Stimulated activated CD8-positive, alpha-beta memory T cell treated with anti-CD3 and anti-CD28 coated beads, Interleukin-12 subunit alpha, Interleukin-12 subunit beta, amount 100 ng/mL, for 24 hours (primary cell): ENCODE data around the gene C1orf159.

Source experiments
- DNase-seq: peaks from one replicate; pipeline ENCODE4 v3.0.0-alpha.2; 2020; ENCODE audit errors: extremely low read depth

The C1orf159 gene

GRCh38 chr1:1092149-1092855 is 23.6 kb downstream of the C1orf159 start:
- no peak for DNase-seq

- DNase-seq, result no peak
These were observed 24.3 kb downstream of the C1orf159 start for GRCh38 chr1:1091344-1092148.

GRCh38 chr1:1090424-1091343 is 25.2 kb downstream of the C1orf159 start:
- DNase-seq, result no peak

GRCh38 chr1:1089731-1090423 is 26.0 kb downstream of the C1orf159 start:
- DNase-seq, result no peak

DNA sequence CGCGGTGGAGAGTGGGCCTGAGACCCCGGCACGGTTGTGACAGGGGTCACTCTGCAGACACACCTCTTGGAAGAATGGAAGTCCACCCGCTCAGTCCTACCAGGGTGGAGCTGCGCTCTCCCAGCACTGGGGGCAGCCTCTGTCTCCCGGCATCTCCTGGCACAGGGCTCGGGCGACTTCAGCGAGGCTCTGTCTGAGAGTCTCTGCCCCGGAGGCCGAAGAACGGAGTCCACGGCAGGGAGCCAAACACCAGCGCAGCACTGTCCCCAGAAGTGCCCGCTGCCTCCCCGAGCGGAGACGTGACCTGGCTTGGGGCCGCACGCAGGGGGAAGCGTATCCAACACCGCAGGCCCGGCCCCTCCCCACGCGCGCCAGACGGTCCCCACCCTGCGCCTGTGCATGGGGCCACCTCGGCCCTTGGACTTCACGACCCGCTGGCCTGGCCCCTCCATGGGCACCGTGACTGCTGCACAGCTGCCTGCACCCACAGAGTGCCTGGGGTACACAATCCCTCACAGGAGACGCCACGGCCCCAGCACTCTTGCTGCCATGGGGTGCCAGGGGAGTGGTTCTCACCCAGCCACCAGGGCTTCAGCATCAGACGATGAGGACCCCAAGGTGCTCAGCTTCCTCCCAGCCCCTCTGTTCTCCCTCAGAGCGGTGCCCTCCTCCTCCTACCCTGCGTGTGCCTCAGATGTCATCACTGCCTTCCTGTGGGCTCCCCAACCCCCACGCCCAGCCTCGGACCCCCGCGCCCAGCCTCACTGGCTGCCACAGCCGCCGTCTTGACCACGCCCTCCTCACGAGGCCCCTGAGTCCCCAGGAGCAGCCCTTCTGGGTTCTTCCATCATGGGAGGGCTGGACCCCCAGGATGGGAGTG is 26.8 kb downstream of the C1orf159 start:
- DNase-seq, result no peak

DNA sequence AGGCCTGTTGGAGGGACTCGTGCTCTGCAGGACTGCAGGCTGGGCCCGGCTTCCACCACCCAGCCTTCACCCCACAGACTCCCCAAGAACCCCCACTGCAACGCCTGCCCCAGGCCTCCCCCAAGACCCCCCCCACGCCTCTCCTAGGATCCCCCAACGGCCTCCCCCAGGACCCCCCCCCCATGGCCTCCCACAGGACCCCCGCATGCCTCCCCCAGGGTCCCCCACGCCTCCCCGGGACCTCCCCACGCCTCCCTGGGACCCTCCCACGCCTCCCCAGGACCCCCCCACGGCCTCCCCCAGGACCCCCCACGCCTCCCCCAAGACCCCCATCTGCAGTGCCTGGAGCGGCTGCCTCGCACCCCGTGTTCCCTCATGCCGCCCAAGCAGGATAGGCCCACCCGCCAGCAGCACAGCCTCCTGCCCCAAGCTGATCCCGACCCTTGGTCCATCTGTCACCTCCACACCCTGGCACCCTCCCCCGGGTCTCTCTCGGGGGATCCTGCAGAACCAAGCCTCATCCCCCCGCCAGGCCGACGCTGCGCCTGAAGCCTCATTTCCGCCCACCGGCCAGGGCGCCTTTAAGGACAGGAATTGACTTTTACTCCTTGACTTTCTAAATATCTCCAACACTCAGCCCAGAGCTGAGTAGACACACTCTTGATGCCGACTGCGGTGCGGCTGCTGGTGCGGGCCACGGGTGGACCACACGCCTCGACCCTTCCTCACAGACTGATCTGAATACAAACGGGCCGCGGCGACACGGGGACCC is 27.7 kb downstream of the C1orf159 start:
- DNase-seq, result no peak

DNA sequence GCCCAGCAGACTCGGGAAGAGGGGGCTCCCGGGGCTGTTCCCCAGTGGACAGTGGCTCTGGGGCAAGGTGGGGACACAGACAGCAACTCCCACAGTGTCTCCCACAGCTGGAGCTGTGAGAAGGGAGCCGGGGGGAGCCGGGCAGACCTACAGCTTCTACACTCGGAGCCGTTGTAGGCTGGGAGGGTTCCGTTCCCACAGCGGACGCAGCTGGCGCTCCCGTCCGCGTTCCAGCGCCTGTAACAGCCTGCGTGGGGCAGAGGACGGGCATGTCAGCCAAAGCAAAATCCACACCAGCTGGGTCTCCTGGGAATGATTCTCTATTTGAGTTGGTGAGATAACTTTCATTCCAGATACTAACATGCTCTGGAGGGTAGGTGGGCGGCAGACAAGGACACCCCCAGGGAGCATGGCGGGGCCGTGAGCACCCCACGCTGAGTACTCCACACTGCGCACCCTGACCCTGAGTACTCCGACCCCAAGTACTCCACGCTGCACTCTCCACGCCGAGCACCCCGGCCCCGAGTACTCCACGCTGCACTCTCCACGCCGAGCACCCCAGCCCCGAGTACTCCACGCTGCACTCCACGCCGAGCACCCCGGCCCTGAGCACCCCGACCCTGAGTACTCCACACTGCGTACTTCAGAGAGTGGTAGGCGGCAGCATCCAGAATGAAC is 28.4 kb downstream of the C1orf159 start:
- DNase-seq, result no peak

- DNase-seq, result no peak
These were observed 29.0 kb downstream of the C1orf159 start for GRCh38 chr1:1086911-1087341.

DNA sequence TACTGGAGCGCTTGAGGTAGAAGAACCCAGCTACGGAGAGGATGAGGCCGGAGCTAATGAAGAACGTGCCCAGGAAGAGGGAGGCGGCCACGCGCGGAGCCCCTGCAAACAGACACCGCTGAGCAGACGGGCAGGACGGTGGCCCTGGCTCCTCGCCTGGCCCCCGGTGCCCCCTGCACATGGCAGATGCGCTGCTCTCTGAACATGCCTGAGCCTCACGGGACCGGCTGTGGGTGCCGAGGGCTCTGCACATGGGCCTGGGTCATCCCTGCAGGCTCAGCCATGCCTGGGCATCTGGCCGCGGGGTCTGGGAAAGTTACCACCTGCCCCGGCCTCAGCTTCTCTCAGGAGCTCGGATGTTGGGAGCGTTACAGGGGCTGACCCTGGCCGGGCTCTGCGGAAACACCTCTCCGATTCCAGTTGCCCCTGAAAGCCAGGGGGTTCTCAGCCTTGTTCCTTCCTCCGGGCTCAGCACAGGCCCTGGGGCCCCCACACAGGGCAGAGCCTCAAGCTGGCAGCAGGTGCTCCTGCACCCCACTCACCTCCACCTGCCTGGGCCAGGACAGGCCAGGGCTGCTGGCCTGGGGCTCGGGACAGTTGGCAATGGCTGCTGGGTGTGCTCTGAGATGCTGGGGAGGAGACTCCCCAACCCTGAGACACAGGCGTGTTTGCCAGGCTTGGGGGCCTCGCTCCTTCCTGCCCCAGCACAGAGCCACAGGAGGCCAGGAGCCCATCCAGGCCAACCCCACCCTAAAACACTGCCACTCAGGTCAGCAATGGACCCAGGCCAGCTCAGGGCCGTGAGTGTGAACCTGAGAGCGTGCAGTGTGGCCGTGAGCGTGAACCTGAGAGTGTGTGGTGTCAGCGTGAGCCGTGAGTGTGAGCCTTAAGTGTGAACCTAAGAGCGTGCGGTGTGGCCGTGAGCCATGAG is 29.7 kb downstream of the C1orf159 start:
- DNase-seq, result no peak

DNA sequence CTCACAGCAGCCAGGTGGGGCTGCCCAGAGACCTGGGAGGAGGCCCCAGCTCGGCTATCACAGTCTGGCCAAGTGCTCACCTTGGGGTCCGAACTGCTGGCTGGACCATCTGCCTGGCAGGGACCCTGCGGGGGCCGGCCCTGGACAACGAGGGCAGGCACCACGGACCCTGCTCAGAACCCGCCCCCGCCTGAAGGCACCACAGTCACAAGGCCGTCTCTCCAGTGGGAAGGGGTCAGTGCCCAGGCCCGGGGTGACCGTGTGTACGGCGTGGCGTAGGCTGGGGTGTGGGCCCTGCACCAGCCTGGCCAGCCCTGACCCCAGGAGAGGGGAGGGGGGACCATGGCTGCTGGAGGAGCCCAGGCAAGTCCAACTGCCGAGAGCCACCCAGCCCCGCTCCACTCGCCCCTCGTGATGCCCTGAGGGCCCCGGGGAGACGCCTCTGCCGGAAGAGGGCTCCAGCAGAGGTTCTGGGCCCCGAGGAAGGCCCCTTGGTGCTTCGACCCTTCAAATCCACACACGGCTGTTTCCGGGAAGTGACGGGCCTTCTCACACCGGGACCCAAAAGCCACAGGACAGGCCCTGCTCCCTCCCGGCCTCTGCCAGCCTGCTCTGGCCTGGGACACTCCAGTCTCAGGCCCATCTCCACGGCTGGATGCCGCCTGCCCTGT is 30.6 kb downstream of the C1orf159 start:
- DNase-seq, result no peak

DNA sequence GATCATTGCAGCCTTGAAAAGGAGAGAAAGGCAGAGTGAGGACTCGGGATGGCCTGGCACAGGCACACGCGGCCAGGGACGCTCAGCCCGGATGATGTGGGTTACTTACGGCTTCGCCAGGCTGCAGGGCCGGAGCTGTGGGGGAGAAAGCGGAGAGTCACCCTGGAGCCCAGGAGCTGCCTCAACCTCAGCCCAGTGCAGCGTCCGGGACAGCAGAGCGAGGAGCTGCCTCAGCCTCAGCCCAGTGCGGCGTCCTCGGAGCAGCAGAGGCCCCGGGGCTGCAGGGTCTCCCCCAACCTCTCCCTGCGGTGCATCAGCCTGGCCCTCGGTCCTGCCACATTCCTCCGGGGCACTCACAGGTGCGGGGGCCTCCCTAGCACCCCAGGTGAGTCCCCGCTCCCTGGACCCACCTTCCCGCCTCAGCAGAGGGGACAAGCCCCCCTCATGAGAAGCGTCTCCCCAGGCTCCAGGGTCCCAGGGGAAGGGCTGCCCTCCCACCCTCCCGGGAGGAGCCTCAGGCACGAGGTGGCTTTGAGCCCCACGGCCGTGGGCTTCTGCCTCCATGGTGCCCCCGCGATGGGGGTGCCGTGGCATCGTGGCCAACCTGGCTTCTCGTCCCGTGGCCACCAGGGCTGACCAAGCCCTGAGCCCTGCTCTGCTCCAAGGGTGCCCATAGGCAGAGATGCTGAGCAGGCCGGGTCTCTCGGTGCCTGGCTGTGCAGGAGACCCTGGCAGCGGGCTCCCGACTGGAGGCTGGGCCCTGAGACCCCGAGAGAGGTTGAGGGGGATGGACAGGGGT is 31.3 kb downstream of the C1orf159 start:
- DNase-seq, result no peak

DNA sequence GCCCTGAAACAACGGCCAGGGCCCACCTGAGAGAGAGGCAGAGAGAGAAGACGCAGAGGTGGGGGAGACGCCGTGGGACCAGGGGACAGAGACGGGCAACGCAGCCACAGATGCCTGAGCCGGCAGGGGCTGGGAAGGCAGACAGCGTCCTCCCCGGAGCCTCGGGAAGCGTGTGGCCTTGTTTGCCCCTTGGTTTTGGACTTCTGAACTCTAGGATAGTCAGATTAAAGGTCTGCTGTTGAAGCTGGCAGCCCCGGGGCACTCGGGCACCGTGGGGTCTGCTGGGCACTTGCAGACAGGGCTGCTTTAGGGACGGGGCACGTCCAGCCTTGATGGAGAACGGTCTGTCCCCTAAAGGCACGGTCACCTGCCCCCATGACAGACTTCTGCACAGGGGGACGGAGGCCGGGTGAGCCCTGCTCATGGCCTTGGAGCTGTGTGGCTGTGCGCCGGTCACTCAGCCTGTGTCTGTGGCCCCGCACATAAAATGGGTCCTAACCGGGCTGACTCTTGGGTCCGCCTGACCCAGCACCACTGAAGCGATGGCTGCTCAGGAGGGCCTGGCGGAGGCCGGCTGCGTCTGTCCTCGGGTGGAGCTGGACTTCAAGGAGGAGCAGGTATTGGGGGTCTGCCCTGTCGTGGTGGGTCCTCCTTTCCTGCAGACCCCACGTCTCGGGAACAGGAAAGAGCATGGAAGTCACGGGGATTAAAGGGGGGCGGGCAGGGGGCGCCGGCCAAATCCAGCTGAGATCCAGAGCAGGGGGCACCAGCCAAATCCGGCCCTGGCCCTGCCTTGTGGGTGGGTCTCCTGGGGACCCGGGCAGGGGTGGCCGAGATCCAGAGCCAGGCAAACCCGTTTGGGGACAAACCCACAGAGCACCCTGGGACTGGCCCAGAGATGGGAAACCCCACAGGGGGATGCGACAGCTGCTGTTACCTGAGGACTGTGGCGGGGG is 32.2 kb downstream of the C1orf159 start:
- no peak for DNase-seq

DNA sequence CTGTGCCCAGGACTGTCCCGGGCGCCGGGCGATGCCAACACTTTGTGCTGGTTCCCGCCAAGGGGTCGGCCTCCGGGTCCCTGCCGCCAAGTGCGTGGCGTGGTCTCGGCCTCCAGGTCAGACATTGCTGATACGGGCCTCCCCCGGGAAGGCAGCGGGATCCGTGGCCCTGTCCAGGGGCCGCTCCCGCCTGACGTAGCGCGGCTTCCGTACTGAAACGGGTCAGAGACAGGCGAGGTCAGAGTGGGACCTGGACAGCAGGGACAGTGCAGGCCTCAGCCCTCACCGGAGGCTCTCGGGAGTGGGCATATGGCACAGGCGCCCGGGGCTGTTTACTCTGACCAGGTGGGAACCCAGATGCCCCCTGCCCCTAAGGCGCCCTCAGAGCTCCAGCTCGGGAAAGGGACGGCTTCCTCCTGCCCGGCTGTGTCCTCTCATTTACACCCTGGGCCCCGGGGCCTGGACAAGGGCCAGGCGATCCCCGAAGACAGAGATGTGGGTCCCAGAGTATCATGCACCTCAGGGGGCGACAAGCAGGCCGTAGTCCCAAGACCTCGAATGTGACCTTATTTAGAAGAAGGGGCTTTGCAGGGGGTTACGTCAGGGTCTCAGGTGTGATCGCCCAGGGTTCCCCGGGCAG is 33.0 kb downstream of the C1orf159 start:
- DNase-seq, result no peak

- no peak for DNase-seq
These were observed 33.6 kb downstream of the C1orf159 start for GRCh38 chr1:1082239-1082775.
